Measurements from ENCODE around the gene HAUS1.

DNA sequence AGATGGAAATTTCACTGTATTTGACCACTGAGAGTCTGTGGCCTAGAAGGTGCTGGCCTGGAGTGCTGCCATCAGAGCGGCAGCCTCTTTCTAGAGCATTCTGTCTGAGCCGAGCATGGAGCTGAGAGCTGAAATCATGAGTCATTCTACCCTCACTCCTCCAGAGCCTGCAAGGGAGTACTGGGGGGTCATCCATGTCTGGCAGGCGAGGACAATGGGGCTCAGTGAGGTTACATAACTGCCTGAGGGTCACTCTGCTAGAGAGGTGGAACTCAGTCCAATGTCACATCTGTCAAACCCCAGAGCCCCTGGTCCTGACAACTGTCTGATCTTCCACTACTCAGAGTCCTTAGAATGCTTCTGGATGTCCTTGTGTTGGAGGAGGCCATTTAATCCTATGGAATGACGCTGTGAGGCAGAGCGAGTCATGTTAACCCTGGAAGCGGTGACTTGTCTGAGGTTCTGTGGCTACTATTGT, 65.3 kb downstream of the HAUS1 start:
- TF ChIP-seq EZH2phosphoT487 (IDR thresholded peaks at IDR 0.05; ENCODE audit: insufficient read depth, low read depth) (no peak), EZH2 (IDR thresholded peaks at IDR 0.05; ENCODE audit: insufficient read depth, poor library complexity, severe bottlenecking) (no peak)

Data from GM23248 (cell line).